ENCODE data around the gene TNFRSF1A.

The TNFRSF1A gene

DNA sequence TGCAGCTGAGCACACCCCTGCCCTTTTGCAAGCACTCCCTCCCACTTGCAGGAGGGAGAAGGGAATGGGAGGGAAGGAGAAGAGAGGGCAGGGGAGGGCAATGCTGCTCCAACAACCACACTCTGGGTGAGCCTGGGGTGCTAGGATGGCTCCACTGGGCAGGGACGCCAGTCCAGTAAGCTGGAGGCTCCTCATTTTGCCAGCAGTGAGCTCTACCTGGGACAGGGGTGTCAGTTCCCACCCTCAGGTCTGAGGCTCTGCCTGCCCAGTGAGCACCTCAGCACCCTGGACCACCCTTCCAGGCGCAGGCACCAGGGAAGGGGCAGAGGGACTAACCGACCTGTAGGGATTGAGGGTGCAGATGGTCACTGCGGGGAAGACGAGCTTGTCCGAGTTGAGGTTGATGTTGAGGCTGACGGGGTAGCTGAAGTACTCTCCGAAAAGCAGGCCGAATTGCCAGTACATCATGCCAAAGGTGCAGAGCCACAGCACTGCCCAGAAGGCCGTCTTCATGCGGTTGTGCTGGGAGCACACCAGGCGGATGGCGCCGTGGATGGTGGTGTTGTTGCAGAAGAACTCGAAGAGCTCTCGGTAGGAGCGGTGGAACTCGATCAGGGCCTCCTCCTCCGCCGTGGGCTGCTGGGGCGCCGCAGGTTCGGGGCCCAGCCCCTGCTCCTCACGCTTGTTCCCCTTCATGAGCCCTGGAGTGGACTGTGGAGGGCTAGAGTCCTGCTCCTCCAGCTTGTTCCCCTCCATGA, 32.3 kb upstream of the TNFRSF1A start:
- DNase-seq (ENCODE audit: low read depth), result no peak

DNA sequence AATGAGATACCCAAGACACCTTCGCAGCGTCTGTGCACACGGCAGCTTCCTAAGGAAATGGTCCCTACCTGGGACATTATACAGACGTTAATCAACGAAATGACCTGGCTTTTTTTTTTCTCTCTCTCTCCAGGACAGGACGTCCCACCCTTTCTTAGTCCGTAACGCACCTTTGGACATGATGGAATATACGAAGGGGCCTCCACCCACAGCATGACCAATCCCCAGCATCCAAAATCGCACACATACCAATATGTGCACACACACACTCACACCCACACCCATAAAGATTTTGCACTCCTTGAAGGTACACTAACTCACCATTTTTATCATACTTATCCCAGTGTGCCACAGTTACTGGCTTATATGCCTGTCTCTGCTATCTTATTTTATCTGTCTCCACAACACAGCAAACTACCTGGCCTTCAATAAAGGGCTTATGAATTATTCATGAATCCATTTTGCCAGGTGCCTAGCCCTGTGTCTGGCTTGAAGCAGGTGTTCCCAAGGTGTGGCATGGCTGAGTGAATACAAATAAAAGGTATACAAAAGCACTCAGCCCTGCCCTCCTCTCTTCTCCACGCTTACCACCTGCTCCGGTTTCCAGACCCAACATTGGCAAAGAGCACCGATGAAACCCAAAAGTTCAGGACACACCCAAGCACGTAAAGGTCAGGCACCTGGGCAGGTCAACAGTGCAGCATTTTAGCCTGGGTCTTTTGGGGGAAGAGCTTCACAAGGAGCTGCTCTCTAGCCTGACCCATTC, 31.3 kb upstream of the TNFRSF1A start:
- DNase-seq (ENCODE audit: low read depth), result no peak

DNA sequence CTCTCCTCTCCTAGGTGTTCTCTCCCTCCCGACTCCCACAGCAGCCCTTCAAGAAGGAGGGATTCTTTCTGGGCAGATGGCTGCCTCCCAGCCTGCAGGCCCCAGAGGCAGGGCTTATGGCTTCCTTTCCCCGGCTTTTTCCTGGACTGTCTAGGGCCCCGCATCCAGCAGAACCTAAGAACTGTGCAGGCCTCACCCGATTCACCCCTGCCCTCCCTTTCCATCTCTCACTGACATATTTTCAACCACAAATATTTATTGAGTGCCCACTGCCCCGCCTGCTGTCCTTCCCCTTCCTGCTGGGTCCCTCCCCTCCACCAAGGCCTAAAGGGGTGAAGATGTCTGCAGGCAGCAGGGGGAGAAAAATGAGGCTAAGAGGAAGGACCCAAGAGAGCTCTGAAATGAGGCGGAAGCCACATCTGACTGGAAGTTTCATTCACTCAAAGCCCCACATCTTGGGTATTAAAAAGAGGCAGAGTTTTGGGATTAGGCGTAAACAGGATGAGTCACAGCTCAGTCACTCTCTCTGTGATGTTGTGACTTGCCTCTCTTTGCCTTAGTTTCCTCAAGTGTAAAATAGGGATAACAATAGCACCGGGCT, 30.6 kb upstream of the TNFRSF1A start:
- DNase-seq (ENCODE audit: low read depth), result peak; percentile 81

DNA sequence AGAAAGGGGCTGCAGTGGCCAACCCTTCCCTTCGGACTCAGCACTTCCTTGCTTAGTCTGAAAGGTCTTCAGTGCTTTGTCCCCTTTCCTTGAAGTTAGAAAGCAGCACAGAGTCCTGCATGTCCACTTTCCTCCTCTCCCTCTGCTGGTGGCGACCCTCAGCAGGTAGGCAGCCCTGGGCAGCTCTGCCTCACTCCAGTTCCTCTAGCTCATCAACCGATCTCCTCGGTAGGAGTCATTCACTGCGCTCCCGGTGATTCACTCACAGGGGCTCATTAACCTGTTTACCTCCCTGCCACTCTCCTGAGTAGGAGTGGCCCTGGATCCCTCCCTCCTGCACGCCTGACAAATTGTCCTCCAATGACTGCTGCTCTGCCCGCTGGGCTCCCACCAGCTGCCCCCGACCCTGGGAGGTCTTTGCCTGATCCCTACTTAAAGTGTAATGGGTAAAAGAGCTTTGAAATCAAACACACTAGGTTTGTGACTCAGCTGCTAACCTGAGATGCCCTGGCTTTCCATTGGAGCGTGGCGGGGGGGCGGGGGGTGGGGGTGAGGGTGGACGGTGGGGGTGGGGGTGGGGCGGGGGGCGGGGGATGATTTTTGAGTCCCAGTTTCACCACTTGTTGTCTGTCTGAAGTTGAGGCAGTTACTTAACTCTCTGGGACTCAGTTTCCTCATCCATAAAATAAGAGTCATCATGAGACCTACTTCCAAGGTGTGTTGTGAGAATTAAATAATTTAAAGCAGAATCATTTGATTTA, 29.3 kb upstream of the TNFRSF1A start:
- DNase-seq (ENCODE audit: low read depth), result no peak

DNA sequence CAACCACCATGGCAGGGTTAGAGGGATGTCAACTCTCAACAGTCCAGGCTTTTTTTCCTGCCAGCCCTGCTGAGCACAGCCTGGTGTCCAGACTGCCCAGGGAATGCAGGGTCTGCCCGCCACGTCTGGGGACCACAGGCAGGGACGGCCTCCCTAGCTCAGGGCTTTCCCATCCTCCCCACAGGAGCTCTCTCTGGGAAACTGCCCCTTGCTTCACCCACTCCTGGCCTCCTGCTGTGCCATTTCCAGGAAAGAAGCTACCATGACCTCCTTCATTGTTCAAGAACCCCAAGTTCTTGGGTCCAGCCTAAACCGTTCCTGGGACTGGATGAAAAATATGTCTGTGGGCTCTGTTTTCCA, 28.7 kb upstream of the TNFRSF1A start:
- no peak for DNase-seq (ENCODE audit: low read depth)

DNA sequence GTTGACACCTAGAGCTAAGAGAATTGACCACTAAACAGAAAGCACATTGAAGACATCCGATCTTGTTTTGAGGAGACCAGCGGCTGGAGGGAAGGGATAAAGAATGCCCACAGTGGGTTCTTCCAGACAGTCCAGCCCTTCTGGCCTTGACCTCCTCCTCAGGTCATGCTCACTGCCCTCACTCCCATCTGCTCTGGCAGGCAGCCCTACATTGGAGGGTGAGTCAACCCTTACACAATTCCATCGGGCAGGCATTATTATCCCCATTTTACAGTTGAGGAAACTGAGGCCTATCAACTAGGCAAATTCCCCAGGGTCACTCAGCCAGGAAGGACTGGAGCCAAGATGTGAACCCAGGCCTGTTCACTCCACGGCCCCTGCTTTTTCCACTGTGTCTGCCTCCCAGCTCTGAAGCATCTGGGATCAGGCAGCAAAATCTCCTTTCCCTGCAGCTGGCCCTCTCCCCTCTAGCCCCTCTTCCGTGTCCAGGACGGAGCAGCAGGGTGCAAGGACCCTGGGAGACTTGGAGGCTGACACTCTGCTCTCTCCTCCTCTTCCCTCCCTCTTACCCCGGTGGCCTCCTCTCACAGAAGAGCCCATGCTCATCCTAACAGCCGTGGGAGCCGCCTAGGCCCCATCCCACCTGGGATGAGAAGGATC, 28.2 kb upstream of the TNFRSF1A start:
- DNase-seq (ENCODE audit: low read depth), result no peak

DNA sequence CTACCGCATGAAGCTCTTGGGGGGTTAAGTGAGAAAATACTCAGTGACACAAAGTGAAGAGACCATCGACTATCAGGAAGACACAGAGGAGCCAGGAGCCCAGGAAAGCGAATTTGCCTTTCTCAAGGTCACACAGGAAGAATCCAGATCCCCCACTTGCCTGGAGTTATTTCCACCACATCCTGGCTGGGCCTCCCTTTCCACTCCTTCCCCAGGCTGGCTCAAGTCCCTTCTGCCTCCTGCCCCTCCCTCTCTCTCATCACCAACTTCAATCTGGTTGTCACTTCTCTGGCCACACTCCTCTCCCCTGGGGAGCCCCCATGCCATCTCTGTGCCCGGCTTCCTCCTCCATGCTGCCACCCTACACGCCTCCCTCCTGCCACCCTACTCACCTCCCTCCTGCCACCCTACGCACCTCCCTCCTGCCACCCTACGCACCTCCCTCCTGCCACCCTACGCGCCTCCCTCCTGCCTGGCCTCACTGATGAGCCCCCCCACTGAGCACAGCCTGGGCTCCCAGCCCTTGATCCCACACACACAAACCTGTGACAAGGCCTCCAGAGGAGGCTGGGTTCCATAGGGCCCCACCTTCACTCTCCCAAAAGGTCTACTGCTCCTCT, 27.1 kb upstream of the TNFRSF1A start:
- DNase-seq (ENCODE audit: low read depth), result no peak

DNA sequence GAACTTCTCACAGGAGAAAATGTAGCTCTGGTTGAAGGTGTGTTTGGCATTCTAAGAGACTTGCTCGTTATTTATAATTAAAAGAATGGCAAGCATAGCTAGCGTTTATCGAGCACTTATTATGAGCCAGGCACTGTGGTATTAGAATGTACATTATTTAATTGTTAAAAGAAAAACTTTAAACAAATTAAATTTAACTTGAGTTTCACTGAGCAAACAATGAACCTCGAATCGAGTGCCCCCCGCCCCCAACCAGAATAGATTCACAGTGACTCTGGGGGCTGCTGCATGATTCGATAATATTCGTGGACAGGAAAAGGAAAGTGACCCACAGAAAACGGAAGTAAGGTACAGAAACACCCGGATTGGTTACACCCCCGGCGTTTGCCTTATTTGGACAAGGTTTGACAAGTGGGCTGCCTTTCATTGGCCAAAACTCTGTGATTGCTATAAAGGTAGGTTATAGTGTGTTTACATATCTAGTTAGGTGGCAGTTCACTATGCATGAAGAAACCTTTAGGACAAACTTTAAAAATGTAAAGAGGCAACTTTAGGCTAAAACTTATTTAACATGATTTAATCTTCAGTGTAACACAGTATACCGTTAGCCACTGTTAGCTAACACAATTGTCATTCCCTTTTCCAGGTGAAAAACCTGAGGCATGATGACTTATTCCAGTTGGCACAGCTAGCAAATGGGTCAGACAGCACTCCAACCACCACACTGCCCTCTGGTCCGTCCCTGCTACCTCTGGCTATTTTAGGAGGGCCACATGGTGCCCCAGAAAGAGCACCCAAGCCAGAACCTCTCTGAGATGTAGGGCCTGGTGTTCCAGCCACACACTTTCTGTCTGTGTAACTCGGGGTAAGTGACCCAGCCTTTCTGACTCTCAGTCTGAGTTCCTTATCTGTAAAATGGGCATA, 26.4 kb upstream of the TNFRSF1A start:
- DNase-seq (ENCODE audit: low read depth), result no peak

DNA sequence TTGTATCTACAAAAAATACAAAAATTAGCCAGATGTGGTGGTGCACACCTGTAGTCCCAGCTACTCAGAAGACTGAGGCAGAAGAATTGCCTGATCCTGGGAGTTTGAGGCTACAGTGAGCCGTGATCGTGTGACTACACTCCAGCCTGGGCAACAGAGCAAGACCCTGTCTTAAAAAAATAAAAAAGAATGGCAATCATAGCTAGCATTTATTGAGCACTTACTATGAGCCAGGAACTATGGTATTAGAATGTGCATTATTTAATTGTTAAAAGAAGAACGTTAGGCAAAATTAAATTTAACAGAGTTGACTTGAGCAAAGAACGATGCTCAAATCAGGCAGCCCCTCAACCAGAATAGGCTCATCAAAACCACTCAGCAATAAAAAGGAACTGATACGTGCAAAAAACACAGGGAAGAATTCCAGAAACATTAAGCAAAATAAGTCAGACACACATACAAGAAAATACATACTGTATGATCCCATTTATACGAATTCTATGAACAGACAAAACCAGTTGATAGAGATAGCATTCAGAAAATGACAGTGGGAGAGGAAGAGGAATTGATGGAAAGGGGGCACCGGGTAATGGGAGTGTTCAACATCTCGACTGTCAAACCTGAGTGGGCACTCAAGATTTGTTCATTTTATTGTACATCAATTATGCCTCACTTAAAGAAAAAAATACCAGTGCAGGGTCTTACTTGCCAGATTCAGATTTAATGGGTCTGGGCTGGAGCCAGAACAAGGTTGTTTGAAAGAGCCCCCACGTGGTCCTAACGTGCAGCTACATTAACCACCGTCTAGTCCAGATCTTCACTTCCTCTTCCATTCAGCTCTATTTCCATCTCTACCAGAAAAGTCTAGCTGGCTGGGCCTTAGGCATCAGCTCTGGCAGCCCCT, 25.4 kb upstream of the TNFRSF1A start:
- DNase-seq (ENCODE audit: low read depth), result no peak

DNA sequence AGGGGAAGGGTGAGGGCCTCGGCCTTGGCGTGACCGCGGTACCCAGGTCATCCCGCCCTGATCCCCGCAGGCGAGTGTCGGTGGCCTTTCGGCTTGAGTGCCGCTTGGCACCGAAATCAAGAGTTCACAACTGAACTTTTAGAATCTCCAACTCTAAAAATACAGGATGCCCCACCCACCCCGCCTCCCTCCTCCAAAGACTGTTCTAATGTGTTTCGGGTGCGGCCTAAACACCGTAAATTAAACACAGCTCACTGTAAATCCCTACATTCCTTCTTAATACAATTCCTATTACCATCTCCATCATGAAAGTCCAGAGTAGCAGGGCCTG, 22.1 kb upstream of the TNFRSF1A start:
- DNase-seq (ENCODE audit: low read depth), result no peak

DNA sequence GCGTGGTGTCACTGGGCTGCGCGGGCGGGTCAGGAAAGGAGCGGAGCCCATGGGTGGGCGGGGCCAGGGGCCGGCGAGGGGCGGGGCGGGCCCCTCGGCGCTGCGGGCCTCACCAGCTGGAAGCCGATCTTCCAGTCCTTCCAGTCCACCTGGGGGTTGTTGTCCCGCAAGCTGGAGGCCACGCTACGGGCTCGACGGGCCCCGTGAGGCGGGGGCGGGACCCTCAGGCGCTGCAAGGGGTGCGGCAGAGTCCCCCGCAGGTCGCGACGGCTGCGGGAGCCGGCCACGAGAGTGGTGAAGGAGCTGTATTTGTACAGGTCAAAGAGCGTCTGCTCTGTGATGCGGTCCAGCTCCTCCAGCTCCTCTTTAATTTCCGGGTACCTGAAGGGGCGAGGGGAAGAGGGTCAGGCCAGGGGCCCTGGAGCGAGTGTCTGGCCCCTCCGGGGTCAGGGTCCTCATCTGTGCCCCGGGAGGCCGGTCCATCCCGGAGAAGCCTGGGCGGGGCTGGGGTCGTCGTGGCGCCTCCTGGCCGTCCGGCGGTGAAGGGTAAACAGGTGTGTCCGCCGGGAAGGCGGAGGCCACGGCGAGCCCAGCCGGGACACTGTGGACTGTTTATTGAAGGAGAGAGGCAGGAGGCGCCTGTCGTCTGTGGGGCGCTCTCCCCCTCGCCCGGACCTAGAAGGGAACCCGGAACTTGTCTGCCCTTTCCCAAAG, 21.6 kb upstream of the TNFRSF1A start:
- no peak for DNase-seq (ENCODE audit: low read depth)

DNA sequence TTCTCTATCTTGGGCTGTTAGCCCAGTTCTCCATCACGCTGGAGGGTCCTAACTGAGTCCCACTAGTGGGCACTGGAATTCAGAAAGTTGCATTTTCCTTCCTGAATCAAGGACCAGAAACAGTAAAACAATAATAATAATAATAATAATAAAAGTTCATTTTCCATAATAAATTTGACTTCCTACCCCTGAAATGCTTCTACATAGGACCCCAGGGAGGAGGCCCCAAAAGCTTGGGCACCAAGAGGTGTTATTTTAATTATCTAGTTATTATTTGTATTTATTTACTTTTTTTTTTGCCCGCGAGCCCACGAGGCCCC, 21.1 kb upstream of the TNFRSF1A start:
- no peak for DNase-seq (ENCODE audit: low read depth)

DNA sequence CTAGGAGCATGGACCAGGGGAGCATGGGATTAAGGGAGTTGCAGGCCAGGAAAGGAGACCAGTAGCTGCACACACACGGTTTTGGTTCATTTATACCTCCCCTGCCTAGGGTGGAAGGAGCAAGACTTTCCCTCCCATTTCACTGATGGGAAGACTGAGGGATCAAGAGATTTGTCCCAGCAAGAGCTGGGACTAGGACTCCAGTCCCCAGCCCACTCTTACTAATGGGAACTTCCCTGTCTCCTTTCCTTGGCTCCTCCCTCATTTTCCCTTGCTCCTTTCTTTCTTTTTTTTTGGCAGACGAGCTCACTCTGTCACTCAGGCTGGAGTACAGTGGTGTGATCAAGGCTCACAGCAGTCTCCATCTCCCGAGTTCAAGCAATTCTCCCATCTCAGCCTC, 20.5 kb upstream of the TNFRSF1A start:
- no peak for DNase-seq (ENCODE audit: low read depth)

DNA sequence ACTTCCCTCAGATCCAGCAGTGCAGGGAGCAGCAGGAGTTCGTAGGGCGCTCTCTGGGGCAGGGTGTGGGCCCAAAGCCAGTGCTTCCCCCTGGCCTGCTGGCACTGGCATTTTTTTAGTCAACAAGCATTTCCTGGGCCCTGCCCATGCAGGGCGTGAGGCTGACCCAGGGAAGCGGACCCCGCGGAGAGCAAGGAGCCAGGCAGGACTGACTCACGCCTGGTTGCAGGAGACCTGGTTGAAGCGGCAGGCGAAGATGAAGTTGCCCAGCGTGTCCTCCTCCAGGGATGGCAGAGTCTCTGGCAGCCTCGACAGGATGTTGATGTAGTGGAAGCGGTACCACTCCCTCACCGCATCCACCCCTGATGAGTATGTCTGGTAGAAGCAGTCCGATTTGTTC, 20.0 kb upstream of the TNFRSF1A start:
- no peak for DNase-seq (ENCODE audit: low read depth)

DNA sequence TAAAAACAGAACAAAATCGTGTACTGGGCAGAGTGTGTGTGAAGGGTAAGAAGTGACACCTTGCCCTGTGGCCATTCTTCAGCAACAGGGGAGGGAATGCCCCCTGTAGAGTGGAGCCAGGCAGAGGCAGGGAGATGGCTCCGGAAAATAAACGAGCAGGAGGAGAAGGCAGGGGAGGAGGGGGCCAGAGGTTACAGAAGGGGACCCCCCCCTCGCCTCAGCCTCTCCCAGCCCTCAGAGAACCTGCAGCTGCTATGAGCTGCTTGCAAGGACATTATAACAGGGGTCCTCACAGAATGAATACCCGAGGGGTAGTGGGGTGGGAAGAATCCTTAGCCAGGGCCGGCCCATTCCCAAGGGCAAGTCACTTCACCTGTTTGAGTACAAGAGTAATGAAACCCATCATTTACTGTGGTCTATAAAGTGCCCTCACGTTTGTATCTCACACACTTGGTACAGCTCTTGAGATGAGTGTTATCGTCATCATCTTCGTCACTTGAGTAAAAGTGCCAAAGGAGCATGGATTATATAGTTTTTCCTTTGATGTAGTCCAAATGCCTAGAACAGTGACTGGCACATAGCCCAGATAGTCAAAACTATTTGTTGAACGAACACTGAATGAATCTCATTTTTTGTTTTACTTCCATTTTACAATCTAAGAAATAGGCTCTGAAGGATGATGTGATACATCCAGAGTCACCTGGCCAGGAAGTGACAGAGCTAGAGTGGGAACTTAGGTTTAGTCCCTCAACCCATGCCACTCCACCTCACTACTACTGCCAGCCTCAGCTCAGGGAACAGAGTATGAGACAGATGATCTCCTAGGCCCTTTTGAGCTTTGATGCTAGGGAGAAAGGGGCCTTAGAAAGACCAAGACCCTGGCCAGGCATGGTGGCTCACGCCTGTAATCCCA, 19.0 kb upstream of the TNFRSF1A start:
- no peak for DNase-seq (ENCODE audit: low read depth)

DNA sequence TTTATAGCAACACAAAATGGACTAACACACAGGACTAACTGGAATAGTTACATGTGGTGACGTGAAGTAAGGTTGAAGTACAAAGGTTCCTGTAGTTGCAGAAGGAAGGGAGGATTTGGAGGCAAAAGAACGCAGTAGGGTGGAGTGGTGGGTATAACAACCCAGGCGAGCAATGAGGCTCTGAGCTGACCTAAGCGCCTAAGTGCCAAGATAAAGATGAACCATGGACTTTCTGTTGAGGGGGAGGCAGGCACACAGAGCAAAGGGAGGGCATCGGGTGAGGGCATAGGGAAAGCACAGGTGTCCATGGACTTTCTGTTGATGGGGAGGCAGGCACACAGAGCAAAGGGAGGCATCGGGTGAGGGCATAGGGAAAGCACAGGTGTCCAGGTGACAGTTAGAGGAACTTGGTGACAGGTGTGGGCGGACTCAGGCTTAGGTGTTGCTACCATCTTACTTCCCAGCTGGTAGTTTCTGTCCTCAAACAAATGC, 18.2 kb upstream of the TNFRSF1A start:
- DNase-seq (ENCODE audit: low read depth), result no peak

DNA sequence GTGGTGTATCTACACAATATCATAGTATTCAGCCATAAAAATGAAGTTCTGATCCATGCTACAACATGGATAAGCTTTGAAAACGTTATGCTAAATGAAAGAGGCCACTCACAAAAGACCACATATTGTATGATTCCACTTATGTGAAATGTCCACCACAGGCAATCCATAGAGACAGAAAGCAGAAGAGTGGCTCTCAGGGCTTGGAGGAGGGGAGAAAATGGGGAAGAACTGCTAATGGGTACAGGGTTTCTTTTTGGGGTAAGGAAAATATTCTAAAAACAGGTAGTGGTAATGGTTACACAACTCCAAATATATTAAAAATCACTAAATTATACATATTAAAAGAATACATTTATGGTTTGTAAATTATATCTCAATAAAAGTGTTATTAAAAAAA, 17.0 kb upstream of the TNFRSF1A start:
- DNase-seq (ENCODE audit: low read depth), result no peak

DNA sequence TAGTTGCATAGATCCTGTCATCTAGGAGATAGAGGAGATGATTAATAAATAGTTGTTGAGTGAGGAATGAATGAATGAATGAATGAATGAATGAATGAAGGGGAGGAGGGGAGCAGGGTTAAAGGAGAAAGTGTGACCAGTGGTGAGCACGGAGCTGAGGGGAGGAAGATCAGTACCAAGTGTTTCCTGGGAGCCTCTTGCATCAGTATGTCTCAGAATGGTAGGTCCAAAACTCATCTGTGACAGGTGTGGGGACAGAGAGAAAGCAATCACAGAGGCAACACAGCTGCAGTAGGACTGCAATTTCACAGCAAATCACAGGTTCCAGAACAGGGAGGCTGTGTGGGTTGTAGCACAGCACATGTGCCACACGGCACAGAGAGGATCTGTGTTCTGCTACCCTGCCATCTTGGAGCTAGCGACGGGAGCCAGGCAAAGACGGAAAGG, 14.5 kb upstream of the TNFRSF1A start:
- DNase-seq (ENCODE audit: low read depth), result no peak

All from stromal cell of bone marrow (primary cell).